CD4-positive, alpha-beta T cell treated with Interleukin-6 for 4 hours (primary cell): Measurements from ENCODE around the gene ALG8.
"Not testable (repeated sequence)": the region's sequence is repeated elsewhere in the genome, so short reads cannot be mapped to it uniquely, and the experiment has no call there.

ENCODE experiments used
- DNase-seq: peaks from one replicate; pipeline ENCODE4 v3.0.0-alpha.2; 2020; ENCODE audit warnings: mixed read lengths

ALG8 gene

DNA sequence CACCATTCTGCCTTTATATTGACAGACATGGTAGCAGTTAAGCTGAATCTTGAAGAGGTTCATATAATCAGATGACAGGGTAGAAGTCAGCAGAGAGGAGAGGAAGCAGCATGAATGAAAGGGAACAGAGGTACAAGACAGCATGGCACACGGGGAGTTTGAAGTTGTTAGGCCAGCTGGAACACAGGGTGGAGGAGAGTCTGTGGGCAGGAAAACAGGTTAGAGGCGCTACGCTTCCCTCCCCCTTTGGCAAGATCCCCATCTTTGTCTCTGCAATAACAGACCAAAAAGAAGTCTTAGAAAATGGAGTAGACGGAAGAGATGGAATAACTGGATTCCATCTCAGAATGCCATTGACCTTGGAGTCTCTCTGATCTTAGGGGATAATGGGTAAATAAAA is 39.8 kb downstream of the ALG8 start:
- DNase-seq: no peak

DNA sequence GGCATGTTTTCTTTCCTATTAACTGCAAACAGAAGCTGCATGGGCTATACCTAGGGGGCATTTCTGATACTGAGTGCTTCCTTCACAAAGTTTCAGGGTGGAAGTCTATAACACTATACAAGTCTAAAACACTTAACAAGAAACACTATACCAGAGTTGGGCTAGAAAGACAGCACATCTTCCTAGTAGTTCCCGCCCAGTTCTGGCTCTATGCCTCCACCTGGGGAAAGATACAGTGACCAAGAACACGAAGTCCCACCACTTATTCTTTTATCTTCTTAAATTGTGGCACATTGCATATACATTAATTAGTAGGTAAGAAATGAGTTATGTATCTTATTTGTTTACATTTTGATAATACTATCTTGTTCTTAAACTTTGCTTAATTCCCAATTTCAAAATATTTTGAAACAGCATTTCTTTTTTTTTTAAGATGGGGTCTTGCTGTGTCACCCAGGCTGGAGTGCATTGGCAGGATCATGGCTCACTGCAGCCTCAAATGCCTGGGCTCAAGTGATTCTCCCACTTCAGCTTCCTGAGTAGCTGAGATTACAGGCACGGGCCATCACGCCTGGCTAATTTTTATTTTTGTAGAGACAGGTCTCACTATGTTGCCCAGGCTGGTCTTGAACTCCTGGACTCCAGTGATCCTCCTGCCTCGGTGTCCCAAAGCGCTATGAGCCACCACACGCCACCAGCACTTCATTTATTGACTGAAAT is 41.6 kb downstream of the ALG8 start:
- no peak for DNase-seq

GRCh38 chr11:78094250-78094649 is 45.2 kb downstream of the ALG8 start:
- DNase-seq: no peak

GRCh38 chr11:78086521-78087074 is 52.8 kb downstream of the ALG8 start:
- DNase-seq: not testable (repeated sequence)

GRCh38 chr11:78085972-78086371 is 53.5 kb downstream of the ALG8 start:
- DNase-seq: no peak

DNA sequence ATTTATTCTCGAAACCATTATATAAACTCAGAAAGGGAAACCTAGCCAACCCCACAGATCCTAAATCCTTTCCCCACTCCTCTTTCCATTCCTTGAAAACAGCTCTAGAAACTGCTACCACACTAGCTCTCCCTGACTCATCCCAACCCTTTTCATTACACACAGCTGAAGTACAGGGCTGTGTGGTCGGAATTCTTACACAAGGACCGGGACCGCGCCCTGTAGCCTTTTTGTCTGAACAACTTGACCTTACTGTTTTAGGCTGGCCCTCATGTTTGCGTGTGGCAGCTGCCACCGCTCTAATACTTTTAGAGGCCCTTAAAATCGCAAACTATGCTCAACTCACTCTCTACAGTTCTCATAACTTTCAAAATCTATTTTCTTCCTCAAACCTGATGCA is 54.9 kb downstream of the ALG8 start:
- not testable (repeated sequence) for DNase-seq

GRCh38 chr11:78083021-78083420 is 56.4 kb downstream of the ALG8 start:
- DNase-seq: no peak

- DNase-seq: no peak
These were observed 57.3 kb downstream of the ALG8 start for GRCh38 chr11:78082146-78082545.

- no peak for DNase-seq
These were observed 57.8 kb downstream of the ALG8 start for GRCh38 chr11:78081583-78081982.

DNA sequence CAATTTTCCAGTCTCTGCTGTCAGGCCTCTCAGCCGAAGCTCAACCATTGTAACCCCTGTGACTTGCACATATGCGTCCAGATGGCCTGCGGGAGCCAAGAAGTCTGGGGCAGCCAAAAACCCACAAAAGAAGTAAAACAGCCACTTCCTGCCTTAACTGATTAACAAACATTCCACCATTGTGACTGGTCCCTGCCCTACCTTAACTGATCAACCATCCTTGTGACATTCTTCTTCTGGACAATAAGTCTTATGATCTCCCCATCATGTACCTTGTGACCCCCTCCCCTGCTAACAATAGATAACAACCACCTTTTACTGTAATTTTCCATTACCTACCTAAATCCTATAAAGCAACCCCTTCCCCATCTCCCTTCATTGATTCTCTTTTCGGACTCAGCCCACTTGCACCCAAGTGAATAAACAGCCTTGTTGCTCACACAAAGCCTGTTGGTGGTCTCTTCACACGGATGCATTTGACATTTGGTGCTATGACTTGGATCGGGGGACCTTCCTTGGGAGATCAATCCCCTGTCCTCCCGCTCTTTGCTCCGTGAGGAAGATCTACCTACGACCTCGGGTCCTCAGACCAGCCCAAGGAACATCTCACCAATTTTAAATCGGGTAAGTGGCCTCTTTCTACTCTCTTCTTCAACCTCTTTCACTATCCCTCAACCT is 58.5 kb downstream of the ALG8 start:
- no peak for DNase-seq

GRCh38 chr11:78080084-78080817 is 59.2 kb downstream of the ALG8 start:
- no peak for DNase-seq

GRCh38 chr11:78079232-78080083 is 60.0 kb downstream of the ALG8 start, which contains the start of gene NDUFC2:
TSS of gene NDUFC2 (minus strand) at chr11:78079862. CDS start at chr11:78079744, 118 bp downstream.
- DNase-seq: peak; percentile 75

DNA sequence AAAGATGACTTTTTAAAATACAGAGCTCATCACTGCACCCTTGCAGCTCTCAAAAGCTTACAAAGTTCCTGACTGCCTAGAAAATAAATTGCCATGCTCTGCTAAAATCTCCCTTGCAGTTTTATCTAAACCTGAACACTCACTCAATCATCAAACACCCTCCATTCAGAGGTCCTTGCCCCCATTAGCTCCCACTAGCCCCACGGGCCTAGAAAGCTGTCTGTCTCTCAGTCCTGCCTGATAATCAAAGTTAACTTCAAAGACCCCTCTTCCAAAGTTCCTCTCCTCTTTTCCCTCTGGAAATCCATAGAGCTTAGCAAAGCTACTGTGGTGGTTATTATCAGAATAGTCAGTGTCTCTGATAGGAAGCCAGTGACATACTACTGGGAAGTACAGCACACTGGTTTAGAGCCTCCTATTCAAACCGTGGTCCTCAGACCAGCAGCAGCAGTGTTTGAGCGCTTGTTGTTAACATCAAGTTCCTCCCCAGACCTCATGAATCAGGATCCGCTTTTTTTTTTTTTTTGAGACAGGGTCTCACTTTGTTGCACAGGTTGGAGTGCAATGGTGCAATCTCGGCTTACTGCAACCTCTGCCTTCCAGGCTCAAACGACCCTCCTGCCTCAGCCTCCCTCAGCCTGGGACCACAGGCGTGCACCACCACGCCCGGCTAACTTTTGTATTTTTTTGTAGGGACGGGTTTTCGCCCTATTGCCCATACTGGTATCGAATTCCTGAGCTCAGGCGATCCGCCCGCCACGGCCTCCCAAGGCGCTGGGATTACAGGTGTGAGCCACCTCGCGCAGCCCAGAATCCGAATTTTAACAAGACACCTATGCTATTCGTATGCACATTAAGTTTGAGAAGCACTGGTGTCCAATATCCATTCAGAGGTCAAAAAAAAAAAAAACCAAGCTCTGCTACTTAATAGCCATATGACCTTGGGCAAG is 60.9 kb downstream of the ALG8 start:
- DNase-seq: no peak

- not testable (repeated sequence) for DNase-seq
These were observed 61.8 kb downstream of the ALG8 start for GRCh38 chr11:78077592-78077991.

DNA sequence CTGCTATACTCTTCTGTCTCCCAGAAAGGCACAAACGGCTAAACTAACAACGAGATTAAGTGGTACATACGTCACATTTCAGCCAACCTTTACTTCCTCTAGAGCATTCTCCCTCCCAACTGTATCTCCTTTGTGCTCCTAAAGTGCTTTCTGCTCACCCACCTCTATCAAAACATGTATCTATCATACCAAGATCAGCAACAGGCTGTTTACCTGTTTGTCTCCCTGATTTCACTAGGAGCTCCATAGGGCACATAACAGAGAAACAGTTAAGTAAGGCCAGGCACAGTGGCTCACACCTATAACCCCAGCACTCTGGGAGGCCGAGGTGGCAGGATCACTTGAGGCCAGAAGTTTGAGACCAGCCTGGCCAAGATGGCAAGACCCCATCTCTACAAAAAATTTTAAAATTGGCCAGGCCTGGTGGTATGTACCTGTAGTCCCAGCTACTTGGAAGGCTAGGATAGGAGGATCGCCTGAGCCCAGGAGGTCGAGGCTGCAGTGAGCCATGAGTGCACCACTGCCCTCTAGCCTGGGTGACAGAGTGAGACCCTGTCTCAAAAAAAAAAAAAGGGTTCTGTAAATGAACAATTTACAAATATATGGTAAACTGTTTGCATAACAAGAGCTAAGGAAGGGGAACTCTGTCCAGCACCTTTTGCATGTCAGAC is 62.6 kb downstream of the ALG8 start:
- DNase-seq: no peak

DNA sequence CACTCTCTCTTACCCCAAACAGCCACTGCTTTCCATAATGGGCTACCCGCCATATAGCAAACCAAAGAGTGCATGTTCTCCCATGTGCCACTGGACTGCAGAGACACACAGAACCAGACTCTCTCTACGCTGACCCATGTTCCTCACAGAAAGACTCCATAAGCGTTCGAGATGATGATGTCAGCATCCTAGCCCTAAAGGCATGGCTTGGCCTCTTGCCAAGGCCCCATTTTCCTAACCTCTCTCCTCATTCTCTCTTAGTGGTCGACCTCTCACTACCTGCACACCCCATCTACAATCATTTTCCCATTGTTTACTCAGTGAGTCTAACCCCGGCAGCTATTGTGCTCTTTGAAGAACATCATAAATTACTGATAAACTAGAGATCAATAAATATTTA is 64.7 kb downstream of the ALG8 start:
- DNase-seq: no peak

- no peak for DNase-seq
These were observed 67.0 kb downstream of the ALG8 start for GRCh38 chr11:78072455-78072854.

DNA sequence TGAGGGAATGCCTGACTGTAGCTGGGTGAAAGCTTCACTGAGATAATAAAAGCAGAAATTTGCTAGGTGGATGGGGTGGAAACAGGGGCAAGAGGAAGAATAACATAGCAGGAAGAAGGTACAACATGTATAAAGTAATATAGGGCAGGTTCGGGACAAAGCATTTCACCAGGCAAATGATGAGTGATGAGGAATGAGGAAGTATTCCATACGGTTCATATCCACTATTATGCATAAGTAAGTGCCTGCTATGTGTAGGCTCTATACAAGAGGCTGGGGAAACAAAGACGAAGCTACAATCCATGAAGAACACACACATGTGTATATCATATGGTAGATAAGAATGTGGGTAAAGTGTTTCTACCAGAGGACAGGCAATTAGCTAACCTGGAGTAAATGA is 67.7 kb downstream of the ALG8 start:
- no peak for DNase-seq

DNA sequence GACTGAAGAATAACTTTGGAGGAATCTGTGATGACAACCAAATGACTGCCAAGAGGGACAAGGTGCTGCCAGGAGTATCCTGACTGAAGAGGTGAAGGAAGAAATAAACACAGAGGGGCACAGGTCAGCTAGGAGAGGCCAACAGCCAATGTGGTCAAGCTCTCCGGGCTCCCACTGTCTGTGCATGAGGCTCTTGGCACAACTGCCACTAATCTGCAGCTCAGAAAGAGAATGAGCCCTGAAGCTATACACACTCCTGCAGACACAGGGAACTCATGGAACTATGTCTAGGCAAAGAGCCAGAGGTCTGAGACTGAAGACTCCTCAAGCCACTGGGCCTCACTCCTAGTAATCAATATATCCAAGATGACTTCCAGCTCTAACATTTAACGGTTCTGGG is 68.8 kb downstream of the ALG8 start:
- no peak for DNase-seq

- no peak for DNase-seq
These were observed 70.0 kb downstream of the ALG8 start for GRCh38 chr11:78069465-78069864.

- no peak for DNase-seq
These were observed 71.7 kb downstream of the ALG8 start for GRCh38 chr11:78067704-78068103.
